Measurements from ENCODE around the gene MAGI2.

- TF ChIP-seq POLR2A (IDR thresholded peaks at IDR 0.05; ENCODE audit: low read length) (no peak), GATA1 (IDR thresholded peaks at IDR 0.05; ENCODE audit: low read depth, low read length) (no peak)
These were observed 235.4 kb downstream of the MAGI2 start for GRCh38 chr7:79217976-79218626.
